Middle frontal gyrus (tissue), 1 donor: Measurements from ENCODE around the gene TEDC2.
"Not testable (repeated sequence)": the region's sequence is repeated elsewhere in the genome, so short reads cannot be mapped to it uniquely, and the experiment has no call there.

ENCODE experiments used
- DNase-seq: peaks from one replicate; pipeline ENCODE4 v3.0.0-alpha.2; 2015; ENCODE audit warnings: low spot score; ENCODE audit errors: extremely low spot score

TEDC2 gene, protein sequence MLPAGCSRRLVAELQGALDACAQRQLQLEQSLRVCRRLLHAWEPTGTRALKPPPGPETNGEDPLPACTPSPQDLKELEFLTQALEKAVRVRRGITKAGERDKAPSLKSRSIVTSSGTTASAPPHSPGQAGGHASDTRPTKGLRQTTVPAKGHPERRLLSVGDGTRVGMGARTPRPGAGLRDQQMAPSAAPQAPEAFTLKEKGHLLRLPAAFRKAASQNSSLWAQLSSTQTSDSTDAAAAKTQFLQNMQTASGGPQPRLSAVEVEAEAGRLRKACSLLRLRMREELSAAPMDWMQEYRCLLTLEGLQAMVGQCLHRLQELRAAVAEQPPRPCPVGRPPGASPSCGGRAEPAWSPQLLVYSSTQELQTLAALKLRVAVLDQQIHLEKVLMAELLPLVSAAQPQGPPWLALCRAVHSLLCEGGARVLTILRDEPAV

DNA sequence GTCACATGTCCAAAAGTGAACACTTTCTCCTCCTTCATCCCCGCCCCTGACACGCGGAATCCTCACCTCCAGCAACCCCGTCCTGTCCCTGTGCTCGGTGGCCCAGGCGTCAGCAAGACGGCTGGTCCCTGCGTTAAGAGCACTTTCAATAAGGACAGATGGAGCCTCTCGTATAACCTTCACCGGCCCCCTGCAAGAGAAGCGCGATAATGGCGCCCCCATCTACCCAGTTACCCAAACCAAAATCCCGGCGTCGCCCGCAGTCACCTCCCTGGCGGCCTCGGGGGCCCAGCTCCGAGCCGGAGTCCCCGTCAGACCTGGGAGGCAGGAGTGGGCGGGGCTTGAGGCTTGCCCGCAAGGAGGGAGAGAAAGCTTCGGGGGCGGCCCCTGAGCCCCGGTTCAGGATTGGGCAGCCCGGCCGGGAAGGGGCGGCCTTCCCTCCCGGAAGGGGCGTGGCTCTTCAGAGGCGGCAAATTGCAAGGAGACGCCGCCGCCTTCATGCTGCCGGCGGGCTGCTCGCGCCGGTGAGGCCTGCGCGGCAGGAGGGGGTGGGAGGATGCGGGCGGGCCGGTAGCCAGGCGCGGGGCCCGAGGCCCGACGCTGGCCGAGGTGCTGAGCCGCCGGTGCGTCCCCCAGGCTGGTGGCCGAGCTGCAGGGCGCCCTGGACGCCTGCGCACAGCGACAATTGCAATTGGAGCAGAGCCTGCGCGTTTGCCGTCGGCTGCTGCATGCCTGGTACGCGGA lies at the start of gene TEDC2:
TEDC2 (plus strand) TSS at position 463 of the 744 bp plus-strand sequence; CDS start at position 499, 36 bp downstream.
- DNase-seq = peak; percentile 89

- DNase-seq = no peak
These were observed 44.8 kb upstream of the TEDC2 start for GRCh38 chr16:2415085-2415484.

GRCh38 chr16:2420035-2420434 lies 39.9 kb upstream of the TEDC2 start:
- no peak for DNase-seq

DNA sequence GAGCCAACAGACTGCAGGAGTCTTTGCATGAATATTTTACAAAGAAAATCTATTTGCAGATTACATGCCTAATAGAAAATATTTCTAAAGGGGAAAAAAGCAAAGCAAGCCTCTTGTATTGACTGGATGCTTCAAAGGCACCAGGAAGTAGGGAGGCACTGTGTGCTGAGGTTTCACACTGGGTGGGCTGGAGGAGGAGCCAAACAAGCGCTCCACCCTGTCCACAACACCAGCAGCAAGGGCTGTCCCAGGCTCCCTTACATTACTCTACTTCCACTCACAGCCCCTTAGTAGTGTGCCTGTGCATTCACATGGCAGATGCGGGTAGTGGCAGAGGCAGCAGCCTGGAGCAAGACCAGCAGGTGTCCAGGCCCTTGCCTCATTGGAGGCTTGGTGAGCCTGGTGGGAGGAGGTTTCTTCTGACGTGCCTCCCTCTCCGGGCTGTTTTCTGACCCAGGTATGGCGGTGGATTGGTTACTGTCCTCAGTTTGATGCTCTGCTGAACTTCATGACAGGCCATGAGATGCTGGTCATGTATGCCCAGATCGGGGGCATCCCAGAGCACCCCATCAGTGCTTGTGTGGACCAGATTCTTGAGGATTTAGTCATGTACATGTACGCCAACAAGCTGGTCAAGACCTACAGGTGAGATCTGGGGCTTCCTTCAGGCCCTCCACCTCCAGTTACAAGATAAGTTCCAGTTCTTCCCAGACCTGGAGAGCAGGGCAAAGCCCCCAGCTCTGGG lies 37.6 kb upstream of the TEDC2 start:
- no peak for DNase-seq

DNA sequence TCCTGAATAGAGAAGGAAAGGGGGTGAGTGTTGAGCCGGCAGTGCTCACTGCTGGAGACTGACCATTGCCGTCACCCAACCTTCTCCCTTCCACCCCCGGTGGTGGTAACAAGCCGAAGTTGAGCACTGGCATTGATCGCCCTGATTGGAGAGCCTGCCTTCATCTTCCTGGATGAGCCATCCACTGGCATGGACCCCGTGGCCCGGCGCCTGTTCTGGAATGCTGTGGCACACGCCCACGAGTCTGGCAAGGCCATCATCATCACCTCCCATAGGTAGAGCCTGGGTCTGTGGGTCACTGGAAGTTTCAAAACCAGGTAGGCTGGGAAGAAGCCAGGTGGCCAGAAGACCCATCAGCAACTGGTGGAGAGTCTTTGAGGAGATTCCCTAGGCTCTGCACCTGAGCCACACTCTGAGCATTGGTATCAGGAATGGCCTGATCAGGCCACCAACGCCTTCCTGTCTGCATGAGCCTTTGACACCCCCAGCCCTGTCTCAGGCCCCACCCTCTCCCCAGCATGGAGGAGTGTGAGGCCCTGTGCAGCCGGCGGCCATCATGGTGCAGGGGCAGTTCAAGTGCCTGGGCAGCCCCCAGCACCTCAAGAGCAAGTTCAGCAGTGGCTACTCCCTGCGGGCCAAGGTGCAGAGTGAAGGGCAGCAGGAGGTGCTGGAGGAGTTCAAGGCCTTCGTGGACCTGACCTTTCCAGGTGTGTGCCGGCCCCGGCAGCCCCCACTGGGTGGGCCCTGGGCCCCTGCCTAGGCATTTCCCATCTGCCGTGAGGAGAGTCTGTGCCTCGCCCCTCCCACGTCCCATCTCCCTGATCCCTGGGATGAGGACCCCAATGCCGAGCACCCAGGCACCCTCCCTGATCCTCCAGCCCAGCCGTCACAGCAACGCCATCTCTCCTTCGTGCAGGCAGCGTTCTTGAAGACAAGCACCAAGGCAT lies 35.6 kb upstream of the TEDC2 start:
- DNase-seq = no peak

DNA sequence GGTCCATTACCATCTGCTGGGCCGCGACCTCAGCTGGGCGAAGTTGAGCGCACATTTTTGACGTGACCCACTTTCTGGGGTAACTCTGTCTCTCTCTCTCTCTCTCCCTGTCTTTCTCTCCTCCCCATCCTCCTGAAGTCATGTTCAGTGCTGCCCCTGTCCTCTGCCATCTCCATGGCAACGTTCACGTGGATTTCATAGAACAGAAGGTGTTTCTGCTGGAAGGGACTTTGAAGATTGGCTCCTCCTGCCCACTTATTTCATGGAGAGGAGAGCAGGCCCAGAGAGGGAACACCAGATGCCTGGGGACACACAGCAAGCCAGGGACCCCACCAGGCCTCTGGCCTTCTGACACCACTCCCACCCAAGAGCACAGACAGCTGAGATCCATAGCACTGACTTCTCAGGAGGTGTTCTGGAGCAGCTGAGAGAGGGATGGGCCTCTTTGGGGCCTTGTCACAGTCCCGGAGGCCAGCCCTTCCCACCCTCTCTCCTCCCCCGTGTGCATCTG lies 34.8 kb upstream of the TEDC2 start:
- DNase-seq = no peak

- DNase-seq = no peak
These were observed 34.0 kb upstream of the TEDC2 start for GRCh38 chr16:2425825-2426430.

DNA sequence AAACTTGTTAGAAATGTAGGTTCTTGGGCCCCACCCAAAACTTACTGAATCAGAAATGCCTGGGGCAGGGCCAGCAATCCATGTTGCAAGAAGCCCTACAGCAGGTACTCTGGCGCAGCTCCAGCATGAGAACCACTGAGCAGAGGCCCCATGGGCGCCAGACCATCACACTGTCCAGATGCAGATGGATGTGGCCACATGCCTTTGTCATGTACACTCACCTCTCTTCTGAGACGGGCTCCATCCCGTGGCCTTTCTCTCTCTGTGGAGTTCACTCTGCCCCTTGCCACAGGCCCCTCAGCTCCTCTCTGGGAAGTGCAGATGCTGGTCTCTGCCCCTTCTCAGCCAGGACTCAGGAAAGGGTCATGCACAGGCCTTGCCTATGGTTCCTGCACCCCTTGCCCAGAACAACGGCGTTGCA lies 33.0 kb upstream of the TEDC2 start:
- DNase-seq = no peak

GRCh38 chr16:2427526-2427925 lies 32.4 kb upstream of the TEDC2 start:
- DNase-seq = no peak

DNA sequence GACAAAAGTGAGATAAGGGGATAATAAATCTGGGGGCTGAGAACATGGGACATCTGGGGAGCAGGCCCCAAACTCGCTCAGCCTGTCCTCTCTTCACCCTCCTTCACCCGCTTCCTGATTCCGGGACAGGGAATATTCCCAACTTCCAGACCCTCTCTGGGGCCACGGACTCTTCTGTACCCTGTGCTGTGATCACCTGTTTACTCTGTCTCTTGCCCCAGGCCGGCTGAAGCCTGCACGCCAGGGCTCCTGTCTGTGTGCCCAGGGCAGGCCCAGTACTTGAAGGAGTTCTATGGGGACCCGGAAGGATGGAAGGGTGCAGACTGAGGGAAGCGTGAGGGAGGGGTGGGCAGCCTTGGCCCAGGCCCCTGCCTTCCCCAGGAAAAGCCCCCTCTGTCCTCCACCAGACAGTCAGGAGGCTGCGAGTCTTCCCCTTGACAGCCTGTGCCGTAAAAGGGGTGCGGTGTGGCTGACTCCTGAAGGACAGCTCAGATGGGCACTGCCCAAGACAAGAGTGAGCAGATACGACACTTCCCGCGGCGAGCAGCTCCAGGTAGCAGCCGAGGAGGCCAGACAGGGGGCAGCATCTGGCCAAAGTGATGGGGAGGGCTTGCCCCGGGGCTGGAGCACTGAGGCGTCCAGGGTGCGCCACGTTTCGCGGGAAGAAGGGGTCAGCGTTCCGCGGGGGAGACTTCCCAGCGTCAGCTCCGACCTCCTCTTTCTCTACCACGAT lies 31.7 kb upstream of the TEDC2 start:
- no peak for DNase-seq

GRCh38 chr16:2428784-2429033 lies 31.2 kb upstream of the TEDC2 start:
- no peak for DNase-seq

DNA sequence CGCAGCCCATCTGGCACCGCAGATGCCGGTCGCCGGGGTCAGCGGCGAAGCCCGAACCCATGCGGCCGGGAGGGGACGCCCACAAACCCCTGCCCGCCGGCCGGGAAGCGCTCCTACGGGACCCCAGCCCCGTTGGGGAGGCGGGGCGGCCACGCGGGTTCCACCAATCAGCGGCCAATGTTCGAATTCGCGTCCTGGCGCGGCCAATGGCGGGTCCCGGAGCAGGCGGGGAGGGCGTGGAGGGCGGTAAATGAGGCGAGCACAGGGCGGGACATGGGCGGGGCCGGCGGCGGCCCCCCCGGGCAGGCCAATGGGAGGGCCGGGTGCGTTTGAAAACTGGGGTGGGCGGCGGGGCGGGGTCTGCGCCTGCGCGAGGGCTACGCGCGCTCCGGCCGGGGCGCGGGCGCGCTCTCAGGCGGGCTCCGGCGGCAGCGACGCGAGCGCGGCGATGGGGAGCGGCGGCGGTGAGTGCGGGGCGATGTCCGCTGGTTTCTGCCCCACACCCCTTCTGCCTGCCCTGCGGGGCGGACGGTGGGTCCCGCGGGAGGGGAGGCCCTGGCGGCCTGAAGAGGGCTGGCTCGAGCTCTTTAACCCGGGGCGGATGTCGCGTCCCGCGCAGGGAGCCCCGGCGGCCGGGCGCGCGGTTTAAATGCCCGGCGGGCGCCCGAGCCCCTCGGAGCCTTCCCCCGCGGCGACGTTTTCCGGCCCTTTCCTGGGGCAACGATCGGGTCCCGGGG lies 30.7 kb upstream of the TEDC2 start, which contains the start of gene CCNF:
CCNF (plus strand) TSS at position 414 of the 737 bp plus-strand sequence; CDS start at position 449, 35 bp downstream.
- DNase-seq = peak; percentile 92

DNA sequence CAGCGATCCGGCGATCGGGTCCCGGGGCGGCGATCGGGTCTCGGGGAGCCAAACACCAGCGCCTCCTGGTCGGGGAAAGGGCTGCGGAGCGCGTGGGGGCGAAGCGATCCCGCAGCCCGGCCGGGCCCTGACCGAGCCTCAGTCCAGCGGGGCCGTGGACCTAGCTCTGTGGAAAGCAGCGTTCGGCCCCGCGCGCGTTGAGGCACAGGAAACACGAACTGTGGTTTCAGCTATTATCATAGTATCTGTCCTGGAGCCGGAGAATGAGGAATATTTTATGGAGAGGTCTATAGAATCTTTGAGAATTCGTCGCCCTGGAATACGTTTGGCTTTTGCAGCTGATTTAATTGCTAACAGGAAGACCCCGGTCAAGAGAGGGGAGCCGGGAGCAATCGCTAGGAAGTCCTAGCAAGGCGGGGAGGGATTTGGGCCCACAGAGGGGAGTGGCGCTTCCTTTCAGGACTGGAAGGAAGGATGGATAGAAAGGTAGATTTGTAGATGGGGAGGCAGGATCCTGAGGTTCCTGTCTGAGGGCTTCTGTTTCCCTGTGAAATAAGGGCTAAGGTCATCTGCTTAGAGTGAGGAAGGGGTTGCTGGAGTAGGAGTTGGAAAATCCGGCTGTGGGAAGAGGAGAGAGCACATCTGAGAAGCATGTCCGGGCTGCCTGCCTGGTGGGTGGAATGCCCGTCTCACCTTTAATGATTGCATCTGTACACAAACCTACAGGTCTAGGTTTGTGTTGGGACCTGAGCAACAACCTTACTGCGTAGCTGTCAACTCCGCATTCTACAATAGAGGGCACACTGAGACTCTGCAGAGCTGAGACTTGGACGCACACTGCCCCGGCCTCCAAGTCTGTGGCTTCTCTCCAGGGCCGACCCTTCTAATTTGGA lies 29.9 kb upstream of the TEDC2 start:
- DNase-seq = no peak

DNA sequence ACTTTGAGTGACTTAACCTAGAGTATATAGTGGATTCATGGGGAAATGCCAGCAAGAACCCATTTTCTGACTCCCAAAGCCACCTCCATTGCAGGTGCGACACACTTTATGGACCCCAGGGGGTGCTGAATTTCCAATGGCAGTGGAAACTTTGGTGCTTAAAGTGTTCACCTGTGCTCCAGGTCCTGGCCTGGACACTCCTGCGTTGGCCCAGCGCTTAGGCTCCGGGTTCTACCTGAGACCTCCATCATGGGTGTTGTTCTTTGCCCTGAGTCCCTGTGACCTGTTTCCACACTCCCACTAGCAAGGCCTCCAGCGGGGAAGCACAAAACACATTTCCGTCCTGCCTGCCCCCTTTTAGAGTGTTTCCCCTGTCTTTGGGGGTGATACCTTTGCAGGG lies 27.6 kb upstream of the TEDC2 start:
- DNase-seq = no peak

DNA sequence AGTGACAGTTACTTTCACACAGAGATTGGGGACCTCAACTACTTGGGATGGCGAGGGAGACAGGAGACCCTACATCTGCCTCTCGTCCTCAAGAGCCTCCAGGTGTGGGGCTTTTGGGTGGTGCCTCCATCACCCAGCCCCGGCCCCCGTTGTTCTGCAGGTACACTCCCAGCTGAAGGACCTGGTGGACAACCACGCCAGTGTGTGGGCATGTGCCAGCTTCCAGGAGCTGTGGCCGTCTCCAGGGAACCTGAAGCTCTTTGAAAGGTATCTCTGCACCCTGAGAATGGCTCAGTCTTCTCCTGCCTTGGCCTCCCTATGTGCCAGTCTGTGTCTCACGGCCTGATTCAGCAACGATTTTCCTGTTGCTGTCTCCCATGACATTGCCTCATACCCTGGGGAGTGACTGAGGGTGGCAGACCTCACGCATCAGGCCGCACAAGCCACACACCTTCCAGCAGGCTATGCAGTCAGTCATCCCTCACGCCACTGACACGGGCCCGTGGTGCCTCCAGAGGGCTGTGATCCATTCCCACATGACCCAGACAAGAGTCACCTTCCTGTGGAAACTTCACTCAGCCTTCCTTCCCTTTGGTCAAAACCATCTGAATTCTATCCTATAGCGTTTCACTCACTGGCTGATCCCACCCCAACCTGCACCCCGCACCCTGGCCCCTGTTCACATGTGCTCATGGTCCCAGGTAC lies 27.0 kb upstream of the TEDC2 start:
- no peak for DNase-seq

DNA sequence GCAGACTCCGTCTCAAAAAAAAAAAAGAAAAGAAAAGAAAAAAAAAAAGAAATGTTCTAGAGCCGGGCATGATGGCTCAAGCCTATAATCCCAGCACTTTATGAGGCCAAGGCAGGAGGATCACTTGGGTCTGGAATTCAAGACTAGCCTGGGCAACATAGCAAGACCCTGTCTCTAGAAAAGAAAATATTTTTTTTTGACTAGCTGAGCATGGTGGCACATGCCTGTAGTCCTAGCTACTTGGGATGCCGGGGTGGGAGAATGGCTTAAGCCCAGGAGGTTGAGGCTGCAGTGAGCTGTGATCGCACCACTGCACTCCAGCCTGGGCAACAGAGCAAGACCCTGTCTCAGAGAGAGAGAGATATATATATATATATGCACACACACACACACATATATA lies 24.7 kb upstream of the TEDC2 start:
- DNase-seq = not testable (repeated sequence)

DNA sequence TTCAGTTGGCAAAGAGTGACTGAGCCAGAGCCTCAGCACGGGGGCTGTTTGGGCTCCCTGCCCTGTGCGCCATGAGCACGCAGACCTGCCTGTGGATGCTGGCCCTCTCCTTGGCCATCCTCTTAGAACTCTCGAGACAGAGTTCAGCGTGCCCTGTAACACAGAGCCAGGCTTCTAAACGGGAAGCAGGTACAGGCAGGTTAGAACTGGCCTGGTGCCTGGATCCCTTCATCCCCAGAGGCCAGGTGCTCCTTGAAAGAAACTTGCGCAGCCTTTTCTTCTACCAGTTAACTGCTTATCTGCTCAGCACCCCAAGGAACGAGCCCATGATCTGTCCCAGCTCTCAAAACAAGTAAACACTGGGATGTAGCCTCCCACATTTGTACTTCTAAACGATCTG lies 23.8 kb upstream of the TEDC2 start:
- DNase-seq = no peak
